HK-2 (cell line): ENCODE measurements around the gene TWSG1.
"Not testable (repeated sequence)": the region's sequence is repeated elsewhere in the genome, so short reads cannot be mapped to it uniquely, and the experiment has no call there.

ENCODE experiments used
- DNase-seq: peaks from one replicate; pipeline ENCODE4 v3.0.0-alpha.2; 2018; ENCODE audit not compliant: unreplicated experiment

TWSG1 gene

GRCh38 chr18:9335697-9336045 is 1.1 kb downstream of the TWSG1 start:
- no peak for DNase-seq

GRCh38 chr18:9336827-9337226 is 2.3 kb downstream of the TWSG1 start:
- no peak for DNase-seq

GRCh38 chr18:9337873-9338272 is 3.3 kb downstream of the TWSG1 start:
- no peak for DNase-seq

- no peak for DNase-seq
Measured at GRCh38 chr18:9340472-9340871, 5.9 kb downstream of the TWSG1 start.

- DNase-seq: no peak
Measured at GRCh38 chr18:9343577-9343976, 9.0 kb downstream of the TWSG1 start.

GRCh38 chr18:9346775-9347174 is 12.2 kb downstream of the TWSG1 start:
- DNase-seq: no peak

GRCh38 chr18:9348079-9348671 is 13.6 kb downstream of the TWSG1 start:
- DNase-seq: no peak

- no peak for DNase-seq
Measured at GRCh38 chr18:9348766-9349165, 14.2 kb downstream of the TWSG1 start.

GRCh38 chr18:9353596-9353995 is 19.0 kb downstream of the TWSG1 start:
- no peak for DNase-seq

- no peak for DNase-seq
Measured at GRCh38 chr18:9354256-9354655, 19.7 kb downstream of the TWSG1 start.

- DNase-seq: no peak
Measured at GRCh38 chr18:9356976-9357375, 22.4 kb downstream of the TWSG1 start.

GRCh38 chr18:9359796-9360195 is 25.2 kb downstream of the TWSG1 start:
- DNase-seq: no peak

GRCh38 chr18:9361191-9361590 is 26.6 kb downstream of the TWSG1 start:
- DNase-seq: no peak

- DNase-seq: no peak
Measured at GRCh38 chr18:9362869-9363268, 28.3 kb downstream of the TWSG1 start.

GRCh38 chr18:9364242-9364641 is 29.7 kb downstream of the TWSG1 start:
- peak; percentile 3 for DNase-seq

- DNase-seq: peak; percentile 3
Measured at GRCh38 chr18:9365406-9365805, 30.8 kb downstream of the TWSG1 start.

GRCh38 chr18:9366126-9366714 is 31.6 kb downstream of the TWSG1 start:
- no peak for DNase-seq

GRCh38 chr18:9373254-9373653 is 38.7 kb downstream of the TWSG1 start:
- DNase-seq: not testable (repeated sequence)

- DNase-seq: no peak
Measured at GRCh38 chr18:9379118-9379517, 44.5 kb downstream of the TWSG1 start.

- DNase-seq: no peak
Measured at GRCh38 chr18:9380101-9380500, 45.5 kb downstream of the TWSG1 start.

- no peak for DNase-seq
Measured at GRCh38 chr18:9380621-9381395, 46.2 kb downstream of the TWSG1 start.

- no peak for DNase-seq
Measured at GRCh38 chr18:9386879-9387278, 52.3 kb downstream of the TWSG1 start.

- DNase-seq: no peak
Measured at GRCh38 chr18:9387891-9388290, 53.3 kb downstream of the TWSG1 start.
